Vagina (tissue), 2 donors: Measurements from ENCODE around the gene DDX10.

ENCODE experiments used
- POLR2A ChIP-seq, 2 donors: fragments of 450-650 bp; IDR thresholded peaks; one replicate each; pipeline ENCODE4 v1.6.1; 2017; ENCODE audit warnings: antibody characterized with exemption in 2 of 2, mild to moderate bottlenecking in 2 of 2, moderate library complexity in 2 of 2
- POLR2AphosphoS5 ChIP-seq, 2 donors: sonication (generic); formaldehyde crosslinking; IDR thresholded peaks; one replicate each; pipeline ENCODE4 v1.9.0; 2017; ENCODE audit warnings: antibody characterized with exemption in 2 of 2, mild to moderate bottlenecking in 2 of 2, low read depth in 1 of 2; ENCODE audit not compliant: insufficient read depth in 1 of 2
- TF ChIP-seq, protein P1 (sequence below), 3 experiments: fragments of 450-650 bp in 2 of 3; fragments of 200-600 bp in 1 of 3; sonication (generic) in 1 of 3; IDR thresholded peaks; one replicate each; pipeline ENCODE4 v1.5.1; 2017 to 2019; ENCODE audit warnings: antibody characterized with exemption in 3 of 3, mild to moderate bottlenecking in 2 of 3, moderate library complexity in 2 of 3

DNA sequence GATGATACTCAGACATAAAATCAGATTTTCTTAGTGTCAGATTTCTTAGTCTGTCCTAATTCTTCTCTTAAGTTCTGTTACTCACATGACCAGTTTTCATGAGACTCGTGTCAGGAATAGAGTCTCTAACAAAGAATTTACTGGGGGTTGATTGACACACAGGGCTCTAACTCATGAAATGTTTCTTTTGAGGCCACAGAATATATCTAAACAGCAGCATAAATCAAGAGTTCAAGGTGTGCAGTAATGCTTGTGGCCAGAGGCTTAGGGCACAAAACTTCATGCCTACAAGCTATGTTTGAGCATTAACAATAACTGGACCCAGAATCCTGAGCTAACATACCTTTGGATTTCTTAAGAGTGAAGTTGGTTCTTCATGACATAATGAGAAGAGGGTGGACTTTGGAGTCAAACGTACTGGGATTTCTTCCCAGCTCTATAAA lies 237.2 kb downstream of the DDX10 start:
- TF ChIP-seq POLR2AphosphoS5 (IDR thresholded peaks at IDR 0.05; ENCODE audit: insufficient read depth in 1 of 2, low read depth in 1 of 2) (no peak), POLR2A (IDR thresholded peaks at IDR 0.05) (no peak)
- TF ChIP-seq, protein P1, sequence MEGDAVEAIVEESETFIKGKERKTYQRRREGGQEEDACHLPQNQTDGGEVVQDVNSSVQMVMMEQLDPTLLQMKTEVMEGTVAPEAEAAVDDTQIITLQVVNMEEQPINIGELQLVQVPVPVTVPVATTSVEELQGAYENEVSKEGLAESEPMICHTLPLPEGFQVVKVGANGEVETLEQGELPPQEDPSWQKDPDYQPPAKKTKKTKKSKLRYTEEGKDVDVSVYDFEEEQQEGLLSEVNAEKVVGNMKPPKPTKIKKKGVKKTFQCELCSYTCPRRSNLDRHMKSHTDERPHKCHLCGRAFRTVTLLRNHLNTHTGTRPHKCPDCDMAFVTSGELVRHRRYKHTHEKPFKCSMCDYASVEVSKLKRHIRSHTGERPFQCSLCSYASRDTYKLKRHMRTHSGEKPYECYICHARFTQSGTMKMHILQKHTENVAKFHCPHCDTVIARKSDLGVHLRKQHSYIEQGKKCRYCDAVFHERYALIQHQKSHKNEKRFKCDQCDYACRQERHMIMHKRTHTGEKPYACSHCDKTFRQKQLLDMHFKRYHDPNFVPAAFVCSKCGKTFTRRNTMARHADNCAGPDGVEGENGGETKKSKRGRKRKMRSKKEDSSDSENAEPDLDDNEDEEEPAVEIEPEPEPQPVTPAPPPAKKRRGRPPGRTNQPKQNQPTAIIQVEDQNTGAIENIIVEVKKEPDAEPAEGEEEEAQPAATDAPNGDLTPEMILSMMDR (IDR thresholded peaks at IDR 0.05) = no peak
